ENCODE data around the gene FBXL17. TPM values are rescaled to one million over a fixed set of nuclear protein-coding genes. Genes with fewer than 3 reads are reported as not detected.

Gene FBXL17
- polyA plus RNA-seq, 6 donors from 2014 or later: 7.6 to 13.6 (median 8.8) TPM

- Mint-ChIP-seq H3K4me3 (no peak overlapping the region), H3K36me3 (no peaks in the 10 kb centered on the region), H3K27ac (no peak overlapping the region), H3K9me3 (peaks cover 0 to 2% (median 0%) of the 10 kb centered on the region in 7 donors), H3K27me3 (no peaks in the 10 kb centered on the region), H3K4me1 (peaks cover 0 to 3% (median 0%) of the 10 kb centered on the region in 3 donors)
- DNase-seq (no peak), ATAC-seq (ENCODE audit: low read depth in 2 of 2) (no peak)
These were observed 390.8 kb downstream of the FBXL17 start for GRCh38 chr5:107990881-107991810.

GRCh38 chr5:107985144-107985543 lies 396.8 kb downstream of the FBXL17 start:
- H3K4me1 Mint-ChIP-seq: no peaks in the 10 kb centered on the region
- H3K4me3 Mint-ChIP-seq: no peak overlapping the region
- ATAC-seq (ENCODE audit: low read depth in 2 of 2) (no peak), DNase-seq (no peak)
- no peaks in the 10 kb centered on the region for H3K9me3 Mint-ChIP-seq
- no peak overlapping the region for H3K27ac Mint-ChIP-seq
- H3K27me3 Mint-ChIP-seq: no peaks in the 10 kb centered on the region
- H3K36me3 Mint-ChIP-seq: no peaks in the 10 kb centered on the region

DNA sequence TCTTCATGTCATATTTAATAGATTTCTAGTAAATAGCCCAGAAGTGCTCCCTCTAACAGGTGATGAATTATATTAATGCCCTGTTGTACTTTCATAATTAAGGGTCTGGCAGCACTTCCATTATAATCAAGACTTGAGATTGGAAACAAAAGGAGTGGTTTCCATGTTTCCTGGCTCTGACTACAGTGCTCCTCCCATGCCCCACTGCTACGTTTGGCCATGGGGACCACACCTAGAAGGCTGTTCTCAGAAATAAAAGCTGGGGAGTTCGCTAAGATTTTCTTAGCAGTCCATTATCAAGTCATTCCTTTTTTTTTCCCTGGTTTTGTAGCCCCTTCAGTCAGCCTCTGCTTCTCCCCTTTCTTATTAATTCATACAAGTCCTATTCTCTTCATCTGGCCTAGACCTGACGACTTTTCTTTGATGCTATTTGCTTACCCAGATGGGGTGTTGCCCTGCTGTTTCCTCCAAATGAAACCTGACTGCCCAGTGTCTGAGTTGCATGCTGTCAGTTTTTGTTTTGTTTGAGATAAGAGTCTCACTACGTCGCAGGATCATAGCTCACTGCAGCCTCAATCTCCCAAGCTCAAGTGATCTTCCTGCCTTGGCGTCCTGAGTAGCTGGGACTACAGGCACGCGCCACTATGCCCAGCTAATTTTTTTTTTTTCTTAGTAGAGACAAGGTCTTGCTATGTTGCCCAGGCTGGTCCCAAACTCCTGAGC lies 399.0 kb downstream of the FBXL17 start:
- no peaks in the 10 kb centered on the region for H3K4me1 Mint-ChIP-seq
- peak overlapping the region in 2 of 6 donors; percentile 53 to 61 for H3K27ac Mint-ChIP-seq
- no peak for ATAC-seq (ENCODE audit: low read depth in 2 of 2)
- DNase-seq: no peak
- no peaks in the 10 kb centered on the region for H3K36me3 Mint-ChIP-seq
- H3K9me3 Mint-ChIP-seq: no peaks in the 10 kb centered on the region
- no peak overlapping the region for H3K4me3 Mint-ChIP-seq
- H3K27me3 Mint-ChIP-seq: no peaks in the 10 kb centered on the region

DNA sequence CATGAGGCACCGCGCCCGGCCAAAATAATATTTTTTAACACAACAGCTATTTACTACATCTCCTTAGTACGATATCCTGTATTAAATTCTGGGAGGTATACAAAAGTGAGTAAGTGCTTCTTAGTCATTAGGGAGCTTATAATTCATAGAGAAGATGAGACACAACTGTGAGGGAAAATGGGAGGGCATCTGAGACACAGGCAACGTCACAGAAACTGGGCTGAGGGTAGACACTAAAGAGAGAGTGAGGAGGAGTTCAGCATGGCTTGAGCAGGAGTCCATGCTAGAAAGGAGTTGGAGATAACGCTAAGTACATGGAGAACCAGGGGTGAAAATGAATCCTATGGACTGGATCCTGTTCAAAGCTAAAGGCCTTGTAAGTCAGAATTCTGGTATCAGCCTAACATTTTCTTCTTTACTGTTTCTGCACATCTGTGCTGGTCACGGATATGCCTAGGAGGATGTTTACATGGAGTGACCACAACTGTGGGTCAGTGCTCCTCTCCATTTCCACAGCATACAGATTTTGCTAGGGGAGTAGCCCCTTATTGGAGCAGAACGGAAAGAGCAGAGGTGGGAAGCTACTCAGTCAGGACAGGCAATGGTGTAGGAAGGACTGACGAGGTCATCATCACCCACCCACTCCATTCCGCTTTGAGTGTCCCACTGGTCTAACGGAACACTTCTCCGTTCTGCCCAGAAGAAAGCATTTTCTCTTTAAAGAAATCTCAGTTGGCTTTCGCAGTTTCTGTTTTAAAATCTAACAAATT lies 400.8 kb downstream of the FBXL17 start:
- ATAC-seq (ENCODE audit: low read depth in 2 of 2): no peak
- no peaks in the 10 kb centered on the region for H3K36me3 Mint-ChIP-seq
- no peak for DNase-seq
- H3K27me3 Mint-ChIP-seq: no peaks in the 10 kb centered on the region
- no peaks in the 10 kb centered on the region for H3K4me1 Mint-ChIP-seq
- H3K27ac Mint-ChIP-seq: peak overlapping the region in 1 of 6 donors; percentile 16
- H3K4me3 Mint-ChIP-seq: no peak overlapping the region
- H3K9me3 Mint-ChIP-seq: no peaks in the 10 kb centered on the region

DNA sequence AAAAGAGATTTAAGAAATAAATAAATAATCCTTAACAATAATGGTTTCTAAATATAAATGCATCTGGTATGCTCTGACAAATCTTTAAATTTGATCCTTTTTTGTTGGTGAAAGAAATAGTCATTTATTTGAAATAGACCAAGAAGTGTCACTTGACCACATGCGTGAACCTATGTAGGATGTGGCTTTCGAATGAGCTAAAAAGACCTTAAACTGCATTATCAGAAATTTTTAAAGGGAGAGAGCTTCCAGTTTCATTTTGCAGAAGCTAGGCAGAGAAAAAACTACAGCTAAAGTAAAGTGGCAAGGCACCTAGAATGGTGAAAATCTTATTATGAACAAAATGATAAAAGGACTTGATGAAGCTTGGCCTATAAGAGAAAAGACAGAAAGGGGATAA lies 402.0 kb downstream of the FBXL17 start:
- ATAC-seq (ENCODE audit: low read depth in 2 of 2) (no peak), DNase-seq (no peak)
- H3K9me3 Mint-ChIP-seq: no peaks in the 10 kb centered on the region
- H3K36me3 Mint-ChIP-seq: no peaks in the 10 kb centered on the region
- no peaks in the 10 kb centered on the region for H3K4me1 Mint-ChIP-seq
- no peak overlapping the region for H3K27ac Mint-ChIP-seq
- H3K4me3 Mint-ChIP-seq: no peak overlapping the region
- H3K27me3 Mint-ChIP-seq: no peaks in the 10 kb centered on the region

DNA sequence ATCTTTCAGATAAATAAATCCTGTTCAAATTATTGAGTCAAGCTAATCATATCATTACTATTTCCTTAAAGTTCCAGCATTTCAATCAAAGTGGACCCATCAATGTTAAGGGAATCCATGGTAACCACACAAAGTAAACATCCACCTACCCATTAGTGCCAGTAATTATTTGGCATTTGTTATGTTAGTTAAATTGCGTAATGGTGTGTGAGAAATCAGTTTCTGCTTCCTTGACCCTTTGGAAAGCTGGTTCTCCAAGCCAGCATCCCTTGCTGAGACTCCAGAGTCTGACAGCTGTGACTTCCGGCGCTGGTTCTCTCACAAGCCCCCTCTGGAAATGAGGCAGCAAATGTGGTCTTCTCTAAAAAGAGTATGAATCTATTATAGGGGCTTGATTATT lies 402.6 kb downstream of the FBXL17 start:
- peak overlapping the region in 1 of 6 donors; percentile 33 for H3K27ac Mint-ChIP-seq
- H3K4me3 Mint-ChIP-seq: no peak overlapping the region
- no peaks in the 10 kb centered on the region for H3K27me3 Mint-ChIP-seq
- no peaks in the 10 kb centered on the region for H3K4me1 Mint-ChIP-seq
- no peaks in the 10 kb centered on the region for H3K9me3 Mint-ChIP-seq
- DNase-seq (no peak), ATAC-seq (ENCODE audit: low read depth in 2 of 2) (no peak)
- H3K36me3 Mint-ChIP-seq: no peaks in the 10 kb centered on the region

DNA sequence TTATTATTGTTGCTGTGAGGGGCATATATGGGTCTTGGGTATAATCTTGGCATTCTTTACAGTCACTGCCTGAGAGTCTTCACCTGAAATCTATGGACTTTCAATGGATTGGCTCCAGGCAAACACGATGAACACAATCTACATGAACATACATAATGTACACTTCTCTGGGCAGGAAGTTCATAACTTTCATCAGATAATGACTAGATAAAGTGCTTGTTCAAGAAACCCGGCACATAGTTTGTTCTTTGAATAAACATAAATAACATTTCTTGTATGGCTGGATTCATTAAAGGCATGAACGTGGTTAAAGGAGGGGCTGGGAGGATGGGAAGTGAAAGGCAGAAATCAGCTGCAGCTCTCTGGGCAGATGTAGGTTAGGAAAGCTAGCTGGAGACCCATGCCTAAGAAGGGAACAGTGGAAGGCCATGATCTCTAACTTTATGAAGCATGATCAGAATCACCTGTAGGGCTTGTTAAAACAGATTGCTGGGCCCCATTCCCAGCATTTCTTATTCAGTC lies 404.3 kb downstream of the FBXL17 start:
- Mint-ChIP-seq H3K27ac (no peak overlapping the region), H3K4me1 (no peaks in the 10 kb centered on the region), H3K9me3 (no peaks in the 10 kb centered on the region), H3K36me3 (no peaks in the 10 kb centered on the region), H3K4me3 (no peak overlapping the region), H3K27me3 (no peaks in the 10 kb centered on the region)
- ATAC-seq (ENCODE audit: low read depth in 2 of 2) (no peak), DNase-seq (no peak)

GRCh38 chr5:107975568-107975967 lies 406.3 kb downstream of the FBXL17 start:
- no peaks in the 10 kb centered on the region for H3K9me3 Mint-ChIP-seq
- no peak for DNase-seq
- no peak overlapping the region for H3K4me3 Mint-ChIP-seq
- H3K27ac Mint-ChIP-seq: no peak overlapping the region
- H3K4me1 Mint-ChIP-seq: no peaks in the 10 kb centered on the region
- H3K36me3 Mint-ChIP-seq: peaks cover 8 to 10% of the 10 kb centered on the region in 2 donors
- no peak for ATAC-seq (ENCODE audit: low read depth in 2 of 2)
- H3K27me3 Mint-ChIP-seq: no peaks in the 10 kb centered on the region

DNA sequence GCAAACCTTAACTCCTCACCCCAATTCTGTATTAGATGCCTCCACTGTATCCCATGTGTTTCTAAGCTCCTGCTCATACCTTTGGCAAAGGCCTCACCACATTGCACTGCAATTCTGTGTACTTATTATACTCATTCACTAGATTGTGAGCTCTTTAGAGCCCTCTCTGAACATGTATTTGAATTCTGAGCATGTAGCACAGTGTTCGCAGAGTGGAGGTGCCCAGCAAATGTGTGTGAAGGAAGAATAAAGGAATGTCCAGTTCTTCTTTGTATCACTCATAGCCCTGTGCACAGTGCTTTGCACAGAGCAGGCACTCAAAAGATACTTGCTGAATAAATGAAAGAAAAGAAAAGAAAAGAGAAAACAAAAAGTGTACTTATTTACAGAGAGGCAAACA lies 410.1 kb downstream of the FBXL17 start:
- no peaks in the 10 kb centered on the region for H3K9me3 Mint-ChIP-seq
- no peaks in the 10 kb centered on the region for H3K4me1 Mint-ChIP-seq
- ATAC-seq (ENCODE audit: low read depth in 2 of 2): no peak
- H3K4me3 Mint-ChIP-seq: no peak overlapping the region
- no peak for DNase-seq
- peaks cover 8 to 10% of the 10 kb centered on the region in 2 donors for H3K36me3 Mint-ChIP-seq
- no peak overlapping the region for H3K27ac Mint-ChIP-seq
- H3K27me3 Mint-ChIP-seq: no peaks in the 10 kb centered on the region

DNA sequence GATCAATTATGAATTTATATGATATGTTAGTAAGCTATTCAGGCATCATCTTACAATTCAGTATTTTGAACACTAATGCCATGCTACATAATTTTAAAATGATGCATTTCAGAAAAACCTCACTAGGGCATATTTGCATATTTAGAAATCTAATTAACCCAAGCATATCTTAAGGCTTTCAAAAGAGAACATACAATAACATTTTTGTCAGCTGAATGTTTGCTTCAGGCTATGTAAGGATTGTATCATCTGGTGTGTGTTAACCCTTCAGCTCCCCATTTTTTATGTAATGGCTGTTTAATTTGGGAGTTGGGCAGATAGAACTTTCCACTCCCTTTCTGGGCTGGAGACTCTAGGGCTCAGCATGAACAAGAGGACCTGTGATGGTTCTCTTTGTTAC lies 412.1 kb downstream of the FBXL17 start:
- DNase-seq (no peak), ATAC-seq (ENCODE audit: low read depth in 2 of 2) (no peak)
- no peaks in the 10 kb centered on the region for H3K4me1 Mint-ChIP-seq
- no peaks in the 10 kb centered on the region for H3K27me3 Mint-ChIP-seq
- H3K27ac Mint-ChIP-seq: peak overlapping the region in 1 of 6 donors; percentile 29
- H3K36me3 Mint-ChIP-seq: peaks cover 8 to 10% of the 10 kb centered on the region in 2 donors
- H3K9me3 Mint-ChIP-seq: no peaks in the 10 kb centered on the region
- H3K4me3 Mint-ChIP-seq: no peak overlapping the region

DNA sequence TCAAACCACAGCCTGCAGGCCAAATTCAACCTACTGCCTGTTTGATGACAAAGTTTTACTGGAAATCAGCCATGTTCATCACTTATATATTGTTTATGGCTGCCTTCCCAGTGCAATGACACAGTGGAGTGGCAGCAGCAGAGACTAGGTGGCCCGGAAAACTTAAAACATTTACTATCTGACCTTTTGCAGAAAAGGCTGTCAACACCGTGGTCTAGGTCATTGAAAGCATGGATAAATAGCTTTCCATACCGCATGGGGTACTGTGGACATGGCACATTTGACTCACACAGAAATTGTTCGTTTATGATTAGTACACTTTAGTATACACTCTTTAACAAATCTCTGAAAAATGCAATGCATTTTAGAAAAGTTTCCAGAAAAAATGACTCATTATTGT lies 412.9 kb downstream of the FBXL17 start:
- no peak overlapping the region for H3K4me3 Mint-ChIP-seq
- DNase-seq: no peak
- H3K9me3 Mint-ChIP-seq: no peaks in the 10 kb centered on the region
- peaks cover 8 to 10% of the 10 kb centered on the region in 2 donors for H3K36me3 Mint-ChIP-seq
- no peaks in the 10 kb centered on the region for H3K27me3 Mint-ChIP-seq
- no peak for ATAC-seq (ENCODE audit: low read depth in 2 of 2)
- no peaks in the 10 kb centered on the region for H3K4me1 Mint-ChIP-seq
- no peak overlapping the region for H3K27ac Mint-ChIP-seq

- H3K4me3 Mint-ChIP-seq: no peak overlapping the region
- H3K27ac Mint-ChIP-seq: no peak overlapping the region
- H3K4me1 Mint-ChIP-seq: no peaks in the 10 kb centered on the region
- no peaks in the 10 kb centered on the region for H3K9me3 Mint-ChIP-seq
- ATAC-seq (ENCODE audit: low read depth in 2 of 2) (no peak), DNase-seq (no peak)
- H3K36me3 Mint-ChIP-seq: peaks cover 8 to 10% of the 10 kb centered on the region in 2 donors
- H3K27me3 Mint-ChIP-seq: no peaks in the 10 kb centered on the region
These were observed 413.5 kb downstream of the FBXL17 start for GRCh38 chr5:107968406-107968843.

DNA sequence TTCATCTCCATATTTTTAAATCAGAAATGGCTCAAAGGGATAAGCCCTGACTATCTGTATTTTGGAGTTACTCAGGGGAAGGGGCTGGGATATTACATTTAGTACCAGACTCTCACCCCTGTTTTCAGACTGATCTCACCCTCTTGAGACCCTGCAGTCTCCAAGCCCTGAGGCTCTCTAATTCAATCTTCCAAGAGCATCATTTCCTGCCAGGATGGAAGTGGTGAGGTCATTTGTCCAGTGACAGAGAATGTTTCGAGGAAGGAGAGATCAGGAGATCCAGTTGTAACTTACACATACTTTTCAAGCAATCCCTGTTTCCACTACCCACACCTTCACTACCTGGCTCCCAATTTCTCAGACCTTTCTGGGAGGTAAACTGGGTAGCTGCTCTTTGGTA lies 415.7 kb downstream of the FBXL17 start:
- Mint-ChIP-seq H3K36me3 (peaks cover 0 to 1% of the 10 kb centered on the region in 2 donors), H3K4me3 (no peak overlapping the region), H3K27ac (no peak overlapping the region), H3K9me3 (no peaks in the 10 kb centered on the region), H3K27me3 (no peaks in the 10 kb centered on the region), H3K4me1 (peaks cover 0 to 5% (median 0%) of the 10 kb centered on the region in 3 donors)
- ATAC-seq (ENCODE audit: low read depth in 2 of 2): no peak
- DNase-seq: no peak

All from naive B cell (primary cell).